ENCODE results near the gene FRMPD4. TPM values are rescaled to one million over a fixed set of nuclear protein-coding genes. Genes with fewer than 3 reads are reported as not detected.

FRMPD4 gene
- total RNA-seq, 1 experiment from 2014 or later, result not detected

GRCh38 chrX:12142661-12143060, 4.4 kb downstream of the FRMPD4 start:
- intact Hi-C loops (cut with micrococcal nuclease; ENCODE audit: unreplicated experiment), result no loop called here
- CTCF ChIA-PET, result no interaction called here

GRCh38 chrX:12145402-12145801, 7.1 kb downstream of the FRMPD4 start:
- Histone ChIP-seq H3K36me3 (ENCODE audit: low read depth) (no peaks in the 10 kb centered on the region), H2AFZ (no peak overlapping the region), H3K9me3 (ENCODE audit: insufficient read depth, low read depth) (no peaks in the 10 kb centered on the region), H3K9me2 (ENCODE audit: insufficient read depth) (no peaks in the 10 kb centered on the region), H3K27me3 (ENCODE audit: insufficient read depth, low read depth) (no peaks in the 10 kb centered on the region), H3K27ac (no peak overlapping the region), H3K4me2 (no peak overlapping the region), H3K4me3 (no peak overlapping the region), H3K4me1 (replicated peaks; ENCODE audit: insufficient read depth) (no peaks in the 10 kb centered on the region), H3F3A (ENCODE audit: insufficient read depth, low read depth) (no peaks in the 10 kb centered on the region), H3K79me2 (ENCODE audit: low read depth) (no peaks in the 10 kb centered on the region), H4K20me1 (ENCODE audit: insufficient read depth) (no peaks in the 10 kb centered on the region)
- CTCF ChIA-PET, result no interaction called here
- POLR2A ChIA-PET (ENCODE audit: unreplicated experiment), result no interaction called here
- TF ChIP-seq CTCF (conservative IDR thresholded peaks at IDR 0.05), result no peak
- TF ChIP-seq EZH2 (IDR thresholded peaks at IDR 0.05; ENCODE audit: low read depth), result no peak
- BruUV-seq (replicated peaks), result no TSS peak
- no peak for DNase-seq
- intact Hi-C loops (cut with micrococcal nuclease; ENCODE audit: unreplicated experiment), result no loop called here

More at GRCh38 chrX:12142661-12143060, 4.4 kb downstream of the FRMPD4 start:
- H2AFZ ChIP-seq, result no peak overlapping the region
- H3K9me2 ChIP-seq (ENCODE audit: insufficient read depth), result no peaks in the 10 kb centered on the region
- no peaks in the 10 kb centered on the region for H3K4me1 ChIP-seq (replicated peaks; ENCODE audit: insufficient read depth)
- H3K36me3 ChIP-seq (ENCODE audit: low read depth), result no peaks in the 10 kb centered on the region
- H3F3A ChIP-seq (ENCODE audit: insufficient read depth, low read depth), result no peaks in the 10 kb centered on the region
- POLR2A ChIA-PET (ENCODE audit: unreplicated experiment), result no interaction called here
- H3K4me3 ChIP-seq, result no peak overlapping the region
- no peak for DNase-seq
- no peaks in the 10 kb centered on the region; the same call in 1 of the 2 replicates for H3K27me3 ChIP-seq (ENCODE audit: insufficient read depth, low read depth)
- BruUV-seq (replicated peaks), result no TSS peak
- H3K9me3 ChIP-seq (ENCODE audit: insufficient read depth, low read depth), result no peaks in the 10 kb centered on the region
- H4K20me1 ChIP-seq (ENCODE audit: insufficient read depth), result no peaks in the 10 kb centered on the region
- TF ChIP-seq EZH2 (IDR thresholded peaks at IDR 0.05; ENCODE audit: low read depth), result no peak
- TF ChIP-seq CTCF (conservative IDR thresholded peaks at IDR 0.05), result no peak
- no peaks in the 10 kb centered on the region for H3K79me2 ChIP-seq (ENCODE audit: low read depth)
- no peak overlapping the region for H3K27ac ChIP-seq
- no peak overlapping the region for H3K4me2 ChIP-seq

DNA sequence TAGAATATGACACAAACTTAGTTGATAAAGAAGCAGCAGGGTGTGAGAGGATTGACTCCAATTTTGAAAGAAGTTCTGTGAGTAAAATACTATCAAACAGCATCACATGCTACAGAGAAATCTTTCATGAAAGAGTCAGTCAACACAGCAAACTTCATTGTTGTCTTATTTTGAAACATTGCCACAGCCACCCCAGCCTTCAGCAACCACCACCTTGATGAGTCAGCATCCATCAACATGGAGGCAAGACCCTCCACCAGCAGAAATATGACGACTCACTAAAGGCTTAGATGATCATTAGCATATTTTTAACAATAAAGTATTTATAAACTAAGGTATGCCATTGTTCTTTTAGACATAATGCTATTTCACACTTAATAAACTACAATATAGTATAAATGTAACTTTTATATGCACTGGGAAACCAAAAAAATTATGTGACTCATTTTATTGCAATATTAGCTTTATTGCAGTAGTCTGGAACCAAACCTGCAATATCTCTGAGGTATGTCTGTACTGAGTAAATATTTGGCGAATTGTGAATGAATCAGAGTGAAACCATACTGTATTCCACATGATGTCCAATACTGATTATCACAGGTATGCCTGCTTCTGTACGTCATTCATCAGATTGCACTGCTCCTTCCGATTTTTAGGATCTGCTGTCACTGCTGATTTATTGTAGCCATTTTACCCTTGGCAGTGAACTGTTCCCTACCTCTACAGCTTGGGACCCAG, 11.6 kb downstream of the FRMPD4 start:
- peak in 1 of 2 experiments; percentile 37 for DNase-seq
- BruUV-seq (replicated peaks), result no TSS peak
- CTCF ChIA-PET, result no interaction called here

More for the DNA sequence above, 11.6 kb downstream of the FRMPD4 start:
- no peaks in the 10 kb centered on the region for H3K9me2 ChIP-seq (ENCODE audit: insufficient read depth)
- intact Hi-C loops (cut with micrococcal nuclease; ENCODE audit: unreplicated experiment), result no loop called here
- H3K4me1 ChIP-seq (replicated peaks; ENCODE audit: insufficient read depth), result no peaks in the 10 kb centered on the region
- H3K4me3 ChIP-seq, result no peak overlapping the region
- H3K36me3 ChIP-seq (ENCODE audit: low read depth), result no peaks in the 10 kb centered on the region
- H3K27me3 ChIP-seq (ENCODE audit: insufficient read depth, low read depth), result no peaks in the 10 kb centered on the region
- H3F3A ChIP-seq (ENCODE audit: insufficient read depth, low read depth), result no peaks in the 10 kb centered on the region
- H4K20me1 ChIP-seq (ENCODE audit: insufficient read depth), result no peaks in the 10 kb centered on the region
- H3K27ac ChIP-seq, result peak overlapping the region; percentile 51
- POLR2A ChIA-PET (ENCODE audit: unreplicated experiment), result no interaction called here
- H3K9me3 ChIP-seq (ENCODE audit: insufficient read depth, low read depth), result no peaks in the 10 kb centered on the region
- H2AFZ ChIP-seq, result no peak overlapping the region
- TF ChIP-seq CTCF (conservative IDR thresholded peaks at IDR 0.05) (no peak), EZH2 (IDR thresholded peaks at IDR 0.05; ENCODE audit: low read depth) (no peak)
- no peaks in the 10 kb centered on the region for H3K79me2 ChIP-seq (ENCODE audit: low read depth)
- H3K4me2 ChIP-seq, result peak overlapping the region; percentile 31; the same call in 1 of the 2 replicates

All from PC-9 (cell line).